GM12878 (cell line): ENCODE data around the gene ARTN. TPM values are rescaled to one million over a fixed set of nuclear protein-coding genes. Genes with fewer than 3 reads are reported as not detected.

ENCODE experiments used
- ATAC-seq: fragments of 200-7000 bp; cut with Tn5 transposase; 3 replicates; pipeline ENCODE4 v1.9.1; 2020; ENCODE audit warnings: mild to moderate bottlenecking, moderate library complexity
- Bru-seq: library from RNA; stranded (reverse); fragments of 400-500 nt; gene quantifications from one replicate; lab custom pipeline; 2021; lab: Mats Ljungman, UMichigan
- BruChase-seq, 2 experiments: library from RNA; stranded (reverse); fragments of 400-500 nt; gene quantifications; one replicate each; lab custom pipeline; 2021; lab: Mats Ljungman, UMichigan
- BruUV-seq: library from RNA; stranded (reverse); fragments of 400-500 nt; replicated peaks from 2 replicates; lab custom pipeline; 2021; lab: Mats Ljungman, UMichigan
- CTCF ChIA-PET: fragments of 300-600 bp; sonication (Branson Sonifier 250); formaldehyde crosslinking; extraction: SDS; loops from one replicate; lab custom pipeline; 2021; ENCODE audit warnings: inconsistent platforms; lab: Yijun Ruan, JAX
- POLR2A ChIA-PET: fragments of 350-600 bp; formaldehyde crosslinking; extraction: SDS; loops from one replicate; lab custom pipeline; 2021; ENCODE audit warnings: inconsistent platforms; lab: Charles Lee
- RAD21 ChIA-PET: fragments of 300-600 bp; sonication (Branson Sonifier 250); formaldehyde crosslinking; loops from one replicate; lab custom pipeline; 2023; ENCODE audit warnings: antibody characterized with exemption; ENCODE audit not compliant: unreplicated experiment; lab: Charles Lee
- SMC1A ChIA-PET: fragments of 300-600 bp; sonication (Branson Sonifier 250); formaldehyde crosslinking; loops from one replicate; lab custom pipeline; 2023; ENCODE audit not compliant: unreplicated experiment, uncharacterized antibody; lab: Charles Lee
- DNase-seq: peaks from one replicate; pipeline ENCODE4 v3.0.0-alpha.2; 2011; ENCODE audit warnings: low read depth, low spot score
- FAIRE-seq: peaks from 3 replicates; lab custom pipeline; 2011; peaks lifted over from hg19 to GRCh38; lab: Jason Lieb, UNC
- H2AFZ ChIP-seq: 2 replicates; pipeline ENCODE4 v1.6.0; 2011; ENCODE audit warnings: low read depth, low read length, control low read depth; ENCODE audit not compliant: control insufficient read depth
- H3K27ac ChIP-seq: 2 replicates; pipeline ENCODE4 v1.5.1; 2011; ENCODE audit warnings: control low read depth; ENCODE audit not compliant: control insufficient read depth, insufficient read depth
- H3K27me3 ChIP-seq, 2 experiments: replicated peaks in 1 of 2; 2 replicates each; pipeline versions ENCODE4 v1.6.0 to v1.6.1; 2011; ENCODE audit warnings: low read length in 1 of 2; ENCODE audit not compliant: control insufficient read depth in 2 of 2, insufficient read depth in 2 of 2
- H3K36me3 ChIP-seq, 2 experiments: 2 replicates each; pipeline ENCODE4 v1.5.1; 2011; ENCODE audit warnings: low read length in 1 of 2; ENCODE audit not compliant: control insufficient read depth in 2 of 2, insufficient read depth in 2 of 2
- H3K4me1 ChIP-seq: 2 replicates; pipeline ENCODE4 v1.6.1; 2011; ENCODE audit warnings: mild to moderate bottlenecking, low read length, moderate library complexity, mixed read lengths; ENCODE audit not compliant: control insufficient read depth, insufficient read depth
- H3K4me2 ChIP-seq: 2 replicates; pipeline ENCODE4 v1.6.0; 2011; ENCODE audit warnings: control low read depth; ENCODE audit not compliant: control insufficient read depth, insufficient read depth
- H3K4me3 ChIP-seq: fragments of 200-600 bp; sonication (generic); 2 replicates; pipeline ENCODE4 v1.5.1; 2016
- H3K79me2 ChIP-seq: 2 replicates; pipeline ENCODE4 v1.6.0; 2011; ENCODE audit warnings: low read length; ENCODE audit not compliant: control insufficient read depth, insufficient read depth
- H3K9ac ChIP-seq: 2 replicates; pipeline ENCODE4 v1.8.0; 2011; ENCODE audit warnings: low read length, control low read depth, mixed read lengths; ENCODE audit not compliant: control insufficient read depth, insufficient read depth
- H3K9me3 ChIP-seq: replicated peaks from 3 replicates; pipeline ENCODE4 v1.5.1; 2011; ENCODE audit warnings: mild to moderate bottlenecking, low read length; ENCODE audit not compliant: control insufficient read depth, insufficient read depth
- H4K20me1 ChIP-seq: 2 replicates; pipeline ENCODE4 v1.6.0; 2011; ENCODE audit not compliant: control insufficient read depth, insufficient read depth
- CBX5 ChIP-seq: sonication (generic); IDR thresholded peaks from 2 replicates; pipeline ENCODE4 v1.6.1; 2016; ENCODE audit warnings: low read depth, moderate library complexity, mild to moderate bottlenecking, inconsistent platforms
- EED ChIP-seq: sonication (generic); IDR thresholded peaks from 2 replicates; pipeline ENCODE4 v1.6.1; 2016; ENCODE audit warnings: antibody characterized with exemption, low read depth
- PML ChIP-seq: IDR thresholded peaks from 2 replicates; pipeline ENCODE4 v1.6.1; 2012; ENCODE audit warnings: low read length, inconsistent platforms
- RBBP5 ChIP-seq: fragments of 200-600 bp; sonication (generic); conservative IDR thresholded peaks from 2 replicates; pipeline ENCODE4 v1.6.1; 2016
- SIN3A ChIP-seq: IDR thresholded peaks from 2 replicates; pipeline ENCODE4 v1.6.1; 2012; ENCODE audit warnings: low read depth, low read length, improper control_type of control experiment
- SREBF1 ChIP-seq: IDR thresholded peaks from 2 replicates; pipeline ENCODE4 v1.6.1; 2012; ENCODE audit warnings: mild to moderate bottlenecking, low read length
- SUPT20H ChIP-seq: IDR thresholded peaks from 2 replicates; pipeline ENCODE4 v1.6.1; 2011; ENCODE audit warnings: low read depth, mild to moderate bottlenecking, low read length, moderate library complexity, borderline replicate concordance; ENCODE audit not compliant: control insufficient read depth
- TAF1 ChIP-seq: IDR thresholded peaks from 2 replicates; pipeline ENCODE4 v1.6.1; 2011; ENCODE audit warnings: mild to moderate bottlenecking, low read depth, low read length, borderline replicate concordance
- ZNF217 ChIP-seq: fragments of 450-650 bp; IDR thresholded peaks from 2 replicates; pipeline ENCODE4 v1.6.1; 2017; ENCODE audit warnings: antibody characterized with exemption, mild to moderate bottlenecking
- WGBS: methylation state at CpG from one replicate; pipeline ENCODE4 v1.1.6; 2016; ENCODE audit warnings: low lambda C conversion rate; ENCODE audit not compliant: insufficient replicate concordance, insufficient coverage; ENCODE audit errors: missing lambda C conversion rate; 5-methylcytosine and 5-hydroxymethylcytosine counted together
- in situ Hi-C: fragments of 300-500 bp; cut with MboI; formaldehyde crosslinking; loops from 9 replicates; pipeline ENCODE4 v1.14.3; 2018; ENCODE audit warnings: mixed read lengths
- intact Hi-C: fragments of 100-400 bp; cut with micrococcal nuclease; formaldehyde crosslinking; loops from one replicate; pipeline ENCODE4 v1.14.2; 2022; ENCODE audit not compliant: unreplicated experiment
- long read RNA-seq, 2 experiments: library from polyadenylated mRNA; unstranded; transcript quantifications; one replicate each; pipeline ENCODE4 v2.0.0, GENCODE V29; 2019 to 2020
- polyA minus RNA-seq, 3 experiments: library from RNA; depleted of rRNA, polyadenylated mRNA; stranded (reverse); fragments of >200 nt; gene quantifications; 2 replicates each; pipeline ENCODE4 v1.2.3, GENCODE V29; 2011
- polyA plus RNA-seq, 11 experiments: library from polyadenylated mRNA; depleted of rRNA in 4 of 11; unstranded in 6 of 11; stranded (reverse) in 5 of 11; fragments of >200 nt; fragmentation: Nextera tagmentation in 4 of 11; fragmentation: Illumina TruSeq in 1 of 11; extraction: Ambion mirVana in 4 of 11; extraction: Trizol in 1 of 11; gene quantifications; 1 replicate in 1 of 11; 2 replicates in 10 of 11; pipeline versions ENCODE4 v1.2.1 to v1.2.3, GENCODE V29; 2011 to 2016; ENCODE audit warnings: inconsistent platforms in 2 of 11, missing spikeins in 2 of 11, low read depth in 1 of 11
- total RNA-seq, 4 experiments: library from RNA; depleted of rRNA in 3 of 4; stranded (reverse); fragments of >200 nt in 3 of 4; fragmentation: Illumina TruSeq in 1 of 4; extraction: Trizol in 1 of 4; gene quantifications; 2 replicates each; pipeline versions ENCODE4 v1.2.1 to v1.2.3, GENCODE V29; 2013 to 2021
- TF ChIP-seq, protein P1 (sequence below): fragments of 450-650 bp; formaldehyde crosslinking; IDR thresholded peaks from 2 replicates; pipeline ENCODE4 v1.4.0; 2022; ENCODE audit warnings: mild to moderate bottlenecking, moderate library complexity
- TF ChIP-seq, protein P2 (sequence below): fragments of 450-650 bp; IDR thresholded peaks from 2 replicates; pipeline ENCODE4 v1.6.1; 2016; ENCODE audit warnings: mild to moderate bottlenecking
- TF ChIP-seq, protein P3 (sequence below): fragments of 450-650 bp; IDR thresholded peaks from 2 replicates; pipeline ENCODE4 v1.6.1; 2017; ENCODE audit warnings: low read depth, mild to moderate bottlenecking, moderate library complexity

ARTN gene, protein sequence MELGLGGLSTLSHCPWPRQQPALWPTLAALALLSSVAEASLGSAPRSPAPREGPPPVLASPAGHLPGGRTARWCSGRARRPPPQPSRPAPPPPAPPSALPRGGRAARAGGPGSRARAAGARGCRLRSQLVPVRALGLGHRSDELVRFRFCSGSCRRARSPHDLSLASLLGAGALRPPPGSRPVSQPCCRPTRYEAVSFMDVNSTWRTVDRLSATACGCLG
- 0.73 TPM in 1 of 2 replicates, not detected in the other for total RNA-seq (2013; cell fraction: nucleolus; rRNA removed)
- total RNA-seq (2014; rRNA removed) = 0.98 and 2.1 TPM in 2 replicates
- total RNA-seq (2014; rRNA removed; fragmentation: Illumina TruSeq; extraction: Trizol) = 0.40 and 0.69 TPM in 2 replicates
- 1.8 and 2.9 TPM in 2 replicates for total RNA-seq (2021)
- polyA plus RNA-seq (2011; ENCODE audit: low read depth) = not detected
- 0.11 TPM in 1 of 2 replicates, not detected in the other for polyA plus RNA-seq (2011; rRNA removed)
- 0.17 TPM in 1 of 2 replicates, not detected in the other for polyA plus RNA-seq (2011; cell fraction: cytosol; rRNA removed)
- polyA plus RNA-seq (2011; cell fraction: nucleus; rRNA removed) = 0.87 and 1.1 TPM in 2 replicates
- 1.4 and 1.8 TPM in 2 replicates for polyA plus RNA-seq (2012)
- 0.34 and 0.36 TPM in 2 replicates for polyA plus RNA-seq (2014; fragmentation: Illumina TruSeq; extraction: Trizol)
- under 1 TPM; 0.06 to 0.16 TPM for polyA plus RNA-seq (2014; fragmentation: Nextera tagmentation; extraction: Ambion mirVana)
- 1.4 and 2.8 TPM in 2 replicates for polyA plus RNA-seq (2014; rRNA removed)
- polyA plus RNA-seq (2016; fragmentation: Nextera tagmentation; extraction: Ambion mirVana) = under 1 TPM in 1 of 2 experiments, not detected in 1; 0.21 TPM
- polyA minus RNA-seq (2011; rRNA and poly(A)+ RNA removed) = not detected in 2 replicates
- not detected in 2 replicates for polyA minus RNA-seq (2011; cell fraction: cytosol; rRNA and poly(A)+ RNA removed)
- polyA minus RNA-seq (2011; cell fraction: nucleus; rRNA and poly(A)+ RNA removed) = 0.38 TPM in 1 of 2 replicates, not detected in the other
- percentile 34 among the genes with signal in this experiment for Bru-seq, nascent RNA
- percentile 39 among the genes with signal in this experiment for BruChase-seq, experiment 1, labeled RNA remaining after a 6-hour chase
- BruChase-seq, experiment 2, labeled RNA remaining after a 2-hour chase = percentile 32 among the genes with signal in this experiment
- long read RNA-seq, experiment 1 = 0 reads
- long read RNA-seq, experiment 2 = 0 reads

DNA sequence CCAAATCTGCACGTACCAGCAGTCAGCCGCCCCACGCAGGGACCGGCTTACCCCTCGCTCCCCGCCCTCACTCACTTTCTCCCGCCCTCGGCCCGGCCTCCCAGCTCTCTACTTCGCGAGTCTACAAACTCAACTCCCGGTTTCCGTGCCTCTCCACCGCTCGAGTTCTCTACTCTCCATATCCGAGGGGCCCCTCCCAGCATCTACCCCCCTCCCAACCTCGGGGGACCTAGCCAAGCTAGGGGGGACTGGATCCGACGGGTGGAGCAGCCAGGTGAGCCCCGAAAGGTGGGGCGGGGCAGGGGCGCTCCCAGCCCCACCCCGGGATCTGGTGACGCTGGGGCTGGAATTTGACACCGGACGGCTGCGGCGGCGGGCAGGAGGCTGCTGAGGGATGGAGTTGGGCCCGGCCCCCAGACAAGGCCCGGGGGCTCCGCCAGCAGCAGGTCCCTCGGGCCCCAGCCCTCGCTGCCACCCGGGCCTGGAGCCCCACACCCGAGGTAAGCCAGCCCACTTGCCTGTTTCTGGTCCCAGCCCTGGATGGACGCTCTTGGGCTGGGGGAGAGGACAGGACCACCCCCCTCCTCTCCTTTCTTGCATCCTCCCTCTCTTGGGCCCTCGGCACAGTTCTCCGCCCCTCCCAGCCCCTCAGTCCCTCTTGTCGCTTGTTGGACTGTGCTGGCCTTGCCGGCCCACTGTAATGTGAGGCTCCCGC, at the start of gene ARTN:
TSS of gene ARTN (plus strand) at position 416 of the 715 bp plus-strand sequence. CDS start 1,856 bp downstream, outside the sequence.
- POLR2A ChIA-PET = interaction anchor here (1.0 to 1.8 kb wide), 2 partner anchors 169 to 170 kb away, joined by 4 to 24 read pairs; no protein-coding TSS in a partner anchor
- TF ChIP-seq SUPT20H = no peak
- no peak for TF ChIP-seq EED
- no peak for TF ChIP-seq TAF1
- no peak for TF ChIP-seq RBBP5
- no peak for TF ChIP-seq ZNF217
- no peak for TF ChIP-seq SREBF1
- TF ChIP-seq, protein P1, sequence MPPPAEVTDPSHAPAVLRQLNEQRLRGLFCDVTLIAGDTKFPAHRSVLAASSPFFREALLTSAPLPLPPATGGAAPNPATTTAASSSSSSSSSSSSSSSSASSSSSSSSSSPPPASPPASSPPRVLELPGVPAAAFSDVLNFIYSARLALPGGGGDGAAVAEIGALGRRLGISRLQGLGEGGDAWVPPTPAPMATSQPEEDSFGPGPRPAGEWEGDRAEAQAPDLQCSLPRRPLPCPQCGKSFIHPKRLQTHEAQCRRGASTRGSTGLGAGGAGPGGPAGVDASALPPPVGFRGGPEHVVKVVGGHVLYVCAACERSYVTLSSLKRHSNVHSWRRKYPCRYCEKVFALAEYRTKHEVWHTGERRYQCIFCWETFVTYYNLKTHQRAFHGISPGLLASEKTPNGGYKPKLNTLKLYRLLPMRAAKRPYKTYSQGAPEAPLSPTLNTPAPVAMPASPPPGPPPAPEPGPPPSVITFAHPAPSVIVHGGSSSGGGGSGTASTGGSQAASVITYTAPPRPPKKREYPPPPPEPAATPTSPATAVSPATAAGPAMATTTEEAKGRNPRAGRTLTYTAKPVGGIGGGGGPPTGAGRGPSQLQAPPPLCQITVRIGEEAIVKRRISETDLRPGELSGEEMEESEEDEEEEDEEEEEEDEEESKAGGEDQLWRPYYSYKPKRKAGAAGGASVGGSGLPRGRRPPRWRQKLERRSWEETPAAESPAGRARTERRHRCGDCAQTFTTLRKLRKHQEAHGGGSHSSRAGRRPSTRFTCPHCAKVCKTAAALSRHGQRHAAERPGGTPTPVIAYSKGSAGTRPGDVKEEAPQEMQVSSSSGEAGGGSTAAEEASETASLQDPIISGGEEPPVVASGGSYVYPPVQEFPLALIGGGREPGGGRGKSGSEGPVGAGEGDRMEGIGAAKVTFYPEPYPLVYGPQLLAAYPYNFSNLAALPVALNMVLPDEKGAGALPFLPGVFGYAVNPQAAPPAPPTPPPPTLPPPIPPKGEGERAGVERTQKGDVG (CRISPR knock-in tag) = no peak
- no peak for TF ChIP-seq SIN3A
- TF ChIP-seq, protein P2, sequence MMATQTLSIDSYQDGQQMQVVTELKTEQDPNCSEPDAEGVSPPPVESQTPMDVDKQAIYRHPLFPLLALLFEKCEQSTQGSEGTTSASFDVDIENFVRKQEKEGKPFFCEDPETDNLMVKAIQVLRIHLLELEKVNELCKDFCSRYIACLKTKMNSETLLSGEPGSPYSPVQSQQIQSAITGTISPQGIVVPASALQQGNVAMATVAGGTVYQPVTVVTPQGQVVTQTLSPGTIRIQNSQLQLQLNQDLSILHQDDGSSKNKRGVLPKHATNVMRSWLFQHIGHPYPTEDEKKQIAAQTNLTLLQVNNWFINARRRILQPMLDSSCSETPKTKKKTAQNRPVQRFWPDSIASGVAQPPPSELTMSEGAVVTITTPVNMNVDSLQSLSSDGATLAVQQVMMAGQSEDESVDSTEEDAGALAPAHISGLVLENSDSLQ = no peak
- TF ChIP-seq, protein P3, sequence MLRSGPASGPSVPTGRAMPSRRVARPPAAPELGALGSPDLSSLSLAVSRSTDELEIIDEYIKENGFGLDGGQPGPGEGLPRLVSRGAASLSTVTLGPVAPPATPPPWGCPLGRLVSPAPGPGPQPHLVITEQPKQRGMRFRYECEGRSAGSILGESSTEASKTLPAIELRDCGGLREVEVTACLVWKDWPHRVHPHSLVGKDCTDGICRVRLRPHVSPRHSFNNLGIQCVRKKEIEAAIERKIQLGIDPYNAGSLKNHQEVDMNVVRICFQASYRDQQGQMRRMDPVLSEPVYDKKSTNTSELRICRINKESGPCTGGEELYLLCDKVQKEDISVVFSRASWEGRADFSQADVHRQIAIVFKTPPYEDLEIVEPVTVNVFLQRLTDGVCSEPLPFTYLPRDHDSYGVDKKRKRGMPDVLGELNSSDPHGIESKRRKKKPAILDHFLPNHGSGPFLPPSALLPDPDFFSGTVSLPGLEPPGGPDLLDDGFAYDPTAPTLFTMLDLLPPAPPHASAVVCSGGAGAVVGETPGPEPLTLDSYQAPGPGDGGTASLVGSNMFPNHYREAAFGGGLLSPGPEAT = no peak
- TF ChIP-seq PML = no peak
- TF ChIP-seq CBX5 = no peak

More for the DNA sequence above, at the start of gene ARTN:
- H3K27me3 ChIP-seq = no peaks in the 10 kb centered on the region
- in situ Hi-C loops = loop anchor here (5.0 kb wide), 1 partner anchor 171 kb away; no protein-coding TSS in a partner anchor
- no peak within 1 kb of the TSS for H3K27ac ChIP-seq
- peak within 1 kb of the TSS; percentile 60 for H3K4me3 ChIP-seq
- peak within 1 kb of the TSS; percentile 17; the same call in 1 of the 2 replicates for H3K9ac ChIP-seq
- peaks cover 11% of the 10 kb centered on the region for H3K4me1 ChIP-seq
- no peak for DNase-seq
- no TSS peak for BruUV-seq
- no peaks in the 10 kb centered on the region for H4K20me1 ChIP-seq
- H3K36me3 ChIP-seq = no peaks in the 10 kb centered on the region
- H3K79me2 ChIP-seq = no peaks in the 10 kb centered on the region
- peak within 1 kb of the TSS; percentile 58 for H2AFZ ChIP-seq
- no peak for FAIRE-seq
- intact Hi-C loops = loop anchor here (1.0 to 5.0 kb wide), 3 partner anchors 96 to 405 kb away; no protein-coding TSS in a partner anchor
- peak within 1 kb of the TSS; percentile 67 for H3K4me2 ChIP-seq
- 43% methylated on average over 42 of the region's 42 CpGs for WGBS
- SMC1A ChIA-PET = interaction anchor here (1.0 to 8.7 kb wide), 16 partner anchors 12 to 404 kb away, joined by 3 to 481 read pairs (median 5); partner anchors contain the start of gene IPO13
- no peak for ATAC-seq
- RAD21 ChIA-PET = interaction anchor here (0.5 to 13.3 kb wide), 23 partner anchors 10 to 706 kb away, joined by 3 to 587 read pairs (median 7); partner anchors contain the start of genes IPO13, KDM4A and PTPRF
- no peaks in the 10 kb centered on the region for H3K9me3 ChIP-seq
- CTCF ChIA-PET = interaction anchor here (0.8 to 19.3 kb wide), 47 partner anchors 10 to 707 kb away, joined by 3 to 1117 read pairs (median 7); partner anchors contain the start of genes IPO13, KDM4A and ST3GAL3
